Hepatocyte (in vitro differentiated cells): ENCODE data around the gene BIRC2. TPM values are rescaled to one million over a fixed set of nuclear protein-coding genes. Genes with fewer than 3 reads are reported as not detected.

Experiments used
- DNase-seq: peaks from one replicate; pipeline ENCODE4 v3.0.0-alpha.2; 2016; ENCODE audit warnings: low spot score
- H2AFZ ChIP-seq: fragments of 200-600 bp; sonication (generic); 2 replicates; pipeline ENCODE4 v1.6.0; 2016; ENCODE audit warnings: antibody characterized with exemption, mild to moderate bottlenecking
- H3K27ac ChIP-seq: fragments of 200-600 bp; sonication (generic); 2 replicates; pipeline ENCODE4 v1.5.1; 2016; ENCODE audit warnings: mild to moderate bottlenecking
- H3K27me3 ChIP-seq: fragments of 200-600 bp; sonication (generic); 2 replicates; pipeline ENCODE4 v1.6.1; 2016
- H3K36me3 ChIP-seq: fragments of 200-600 bp; sonication (generic); replicated peaks from 2 replicates; pipeline ENCODE4 v1.5.1; 2016; ENCODE audit warnings: low read depth; ENCODE audit not compliant: insufficient read depth
- H3K4me1 ChIP-seq: fragments of 200-600 bp; sonication (generic); 2 replicates; pipeline ENCODE4 v1.5.1; 2016; ENCODE audit warnings: mild to moderate bottlenecking, moderate library complexity; ENCODE audit not compliant: insufficient read depth
- H3K4me2 ChIP-seq: fragments of 200-600 bp; sonication (generic); 2 replicates; pipeline ENCODE4 v1.6.0; 2016
- H3K4me3 ChIP-seq: fragments of 200-600 bp; sonication (generic); 2 replicates; pipeline ENCODE4 v1.5.1; 2016; ENCODE audit warnings: mild to moderate bottlenecking
- H3K79me2 ChIP-seq: fragments of 200-600 bp; sonication (generic); 2 replicates; pipeline ENCODE4 v1.6.0; 2017; ENCODE audit warnings: mild to moderate bottlenecking
- H3K9me2 ChIP-seq: fragments of 200-600 bp; sonication (generic); replicated peaks from 2 replicates; pipeline ENCODE4 v1.6.0; 2017; ENCODE audit warnings: mild to moderate bottlenecking; ENCODE audit not compliant: insufficient read depth
- H3K9me3 ChIP-seq: fragments of 200-600 bp; sonication (generic); 2 replicates; pipeline ENCODE4 v1.5.1; 2016; ENCODE audit warnings: low read depth, mild to moderate bottlenecking
- H4K20me1 ChIP-seq: fragments of 200-600 bp; sonication (generic); 2 replicates; pipeline ENCODE4 v1.6.0; 2016; ENCODE audit warnings: mild to moderate bottlenecking; ENCODE audit not compliant: insufficient read depth, poor library complexity, severe bottlenecking
- CTCF ChIP-seq: fragments of 200-600 bp; sonication (generic); IDR thresholded peaks from 2 replicates; pipeline ENCODE4 v1.5.1; 2016; ENCODE audit warnings: antibody characterized with exemption, mild to moderate bottlenecking; ENCODE audit not compliant: poor library complexity
- EZH2 ChIP-seq: fragments of 200-600 bp; sonication (generic); IDR thresholded peaks from 2 replicates; pipeline ENCODE4 v1.6.1; 2016; ENCODE audit warnings: antibody characterized with exemption, mild to moderate bottlenecking, borderline replicate concordance
- EZH2phosphoT487 ChIP-seq: fragments of 200-600 bp; sonication (generic); IDR thresholded peaks from one replicate; pipeline ENCODE4 v1.6.1; 2018; ENCODE audit warnings: antibody characterized with exemption, mild to moderate bottlenecking, low read depth, moderate library complexity; ENCODE audit not compliant: unreplicated experiment, severe bottlenecking
- WGBS: methylation state at CpG from one replicate; pipeline ENCODE4 v1.1.6; 2016; ENCODE audit warnings: low lambda C conversion rate; ENCODE audit errors: missing lambda C conversion rate; 5-methylcytosine and 5-hydroxymethylcytosine counted together
- polyA plus RNA-seq: library from polyadenylated mRNA; unstranded; fragments of >200 nt; fragmentation: Nextera tagmentation; extraction: Ambion mirVana; gene quantifications from 2 replicates; pipeline ENCODE4 v1.2.1, GENCODE V29; 2016
- total RNA-seq: library from RNA; depleted of rRNA; stranded (reverse); fragments of >200 nt; gene quantifications from 2 replicates; pipeline ENCODE4 v1.2.3, GENCODE V29; 2014

Gene BIRC2
- total and polyA plus RNA-seq, 2 experiments from 2014 or later: 37.7 to 85.7 TPM

- Histone ChIP-seq H3K4me3 (no peak overlapping the region), H2AFZ (peak overlapping the region; percentile 28)
- 74% methylated on average over 4 of the region's 4 CpGs for WGBS
Measured at GRCh38 chr11:102313238-102313940, 33.6 kb upstream of the BIRC2 start.

GRCh38 chr11:102314784-102315183 lies 32.2 kb upstream of the BIRC2 start:
- TF ChIP-seq EZH2 (no peak), CTCF (no peak), EZH2phosphoT487 (no peak)
- WGBS: 92% methylated on average over 2 of the region's 2 CpGs
- no peak overlapping the region for H3K4me2 ChIP-seq
- H3K9me2 ChIP-seq: no peaks in the 10 kb centered on the region
- no peaks in the 10 kb centered on the region for H4K20me1 ChIP-seq
- no peak for DNase-seq
- no peak overlapping the region for H2AFZ ChIP-seq
- no peak overlapping the region for H3K27ac ChIP-seq
- H3K36me3 ChIP-seq: no peaks in the 10 kb centered on the region
- peaks cover 19% of the 10 kb centered on the region for H3K4me1 ChIP-seq
- no peaks in the 10 kb centered on the region for H3K79me2 ChIP-seq
- no peak overlapping the region for H3K4me3 ChIP-seq
- no peaks in the 10 kb centered on the region for H3K27me3 ChIP-seq
- no peaks in the 10 kb centered on the region for H3K9me3 ChIP-seq

More at GRCh38 chr11:102313238-102313940, 33.6 kb upstream of the BIRC2 start:
- Histone ChIP-seq H3K9me2 (no peaks in the 10 kb centered on the region), H3K27ac (peak overlapping the region; percentile 67), H3K9me3 (no peaks in the 10 kb centered on the region), H3K79me2 (no peaks in the 10 kb centered on the region), H3K36me3 (no peaks in the 10 kb centered on the region), H3K4me2 (peak overlapping the region; percentile 56), H4K20me1 (no peaks in the 10 kb centered on the region), H3K4me1 (peaks cover 19% of the 10 kb centered on the region), H3K27me3 (no peaks in the 10 kb centered on the region)
- TF ChIP-seq EZH2: no peak
- no peak for TF ChIP-seq CTCF
- no peak for TF ChIP-seq EZH2phosphoT487
- no peak for DNase-seq

GRCh38 chr11:102316346-102316904 lies 30.6 kb upstream of the BIRC2 start:
- no peaks in the 10 kb centered on the region for H4K20me1 ChIP-seq
- no peaks in the 10 kb centered on the region for H3K36me3 ChIP-seq
- H3K27ac ChIP-seq: peak overlapping the region; percentile 62
- H3K4me2 ChIP-seq: peak overlapping the region; percentile 77
- no peaks in the 10 kb centered on the region for H3K79me2 ChIP-seq
- no peaks in the 10 kb centered on the region for H3K27me3 ChIP-seq
- H3K4me1 ChIP-seq: peaks cover 19% of the 10 kb centered on the region
- no peak for TF ChIP-seq EZH2phosphoT487
- TF ChIP-seq EZH2: no peak
- no peaks in the 10 kb centered on the region for H3K9me2 ChIP-seq
- H3K9me3 ChIP-seq: no peaks in the 10 kb centered on the region
- DNase-seq: no peak
- H3K4me3 ChIP-seq: no peak overlapping the region
- H2AFZ ChIP-seq: no peak overlapping the region
- 44% methylated on average over 4 of the region's 4 CpGs for WGBS

- H4K20me1 ChIP-seq: no peaks in the 10 kb centered on the region
- no peaks in the 10 kb centered on the region for H3K9me3 ChIP-seq
- peak; percentile 89 for DNase-seq
- no peaks in the 10 kb centered on the region for H3K9me2 ChIP-seq
- no peaks in the 10 kb centered on the region for H3K27me3 ChIP-seq
- WGBS: 20% methylated on average over 34 of the region's 34 CpGs
- peak within 1 kb of the TSS; percentile 2 for H3K4me3 ChIP-seq
- peak within 1 kb of the TSS; percentile 77 for H3K4me2 ChIP-seq
- H3K27ac ChIP-seq: peak within 1 kb of the TSS; percentile 62
- peak within 1 kb of the TSS; percentile 59 for H2AFZ ChIP-seq
- H3K36me3 ChIP-seq: no peaks in the 10 kb centered on the region
- H3K4me1 ChIP-seq: peaks cover 16% of the 10 kb centered on the region
- TF ChIP-seq CTCF (peak; percentile 21), EZH2phosphoT487 (no peak)
- no peaks in the 10 kb centered on the region for H3K79me2 ChIP-seq
Measured at GRCh38 chr11:102317099-102317767, 29.8 kb upstream of the BIRC2 start, which contains the start of gene BIRC3. TSS of gene BIRC3 (plus strand) at chr11:102317484. CDS start at chr11:102324510, 7,026 bp downstream.
